ENCODE measurements around the gene CUL5. TPM values are rescaled to one million over a fixed set of nuclear protein-coding genes. Genes with fewer than 3 reads are reported as not detected.
"Not testable (repeated sequence)": the region's sequence is repeated elsewhere in the genome, so short reads cannot be mapped to it uniquely, and the experiment has no call there.

The CUL5 gene
- total RNA-seq, 1 donor from 2014 or later, result 35.8 TPM

DNA sequence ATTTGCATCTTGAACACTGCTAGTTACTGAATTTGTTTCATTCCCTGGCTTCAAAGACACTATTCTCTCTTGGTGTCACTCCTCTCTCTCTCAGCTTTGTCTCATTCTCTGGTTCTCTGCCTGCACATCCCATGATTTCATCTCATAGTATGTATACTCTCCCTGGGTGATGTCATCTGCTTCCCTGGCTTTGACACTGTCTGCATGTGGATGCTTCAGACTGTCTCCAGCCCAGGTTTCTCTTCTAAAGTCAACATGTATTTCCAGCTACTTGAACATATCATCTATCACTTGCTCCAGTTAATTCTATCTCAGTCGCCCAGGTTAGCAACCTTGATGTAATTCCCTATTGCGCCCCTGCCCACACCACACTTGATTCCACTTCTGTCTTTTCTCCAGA is 103.4 kb downstream of the CUL5 start:
- no peak overlapping the region for H3K4me3 Mint-ChIP-seq (ENCODE audit: unreplicated experiment)
- H3K27me3 Mint-ChIP-seq (ENCODE audit: unreplicated experiment), result no peaks in the 10 kb centered on the region

GRCh38 chr11:108115500-108116140 is 106.9 kb downstream of the CUL5 start:
- Mint-ChIP-seq H3K4me3 (ENCODE audit: unreplicated experiment) (no peak overlapping the region), H3K36me3 (ENCODE audit: unreplicated experiment) (peaks cover 8% of the 10 kb centered on the region), H3K27ac (ENCODE audit: unreplicated experiment) (peak overlapping the region; percentile 16), H3K9me3 (ENCODE audit: unreplicated experiment) (no peaks in the 10 kb centered on the region), H3K4me1 (ENCODE audit: unreplicated experiment) (no peaks in the 10 kb centered on the region), H3K27me3 (ENCODE audit: unreplicated experiment) (no peaks in the 10 kb centered on the region)
- no peak for TF ChIP-seq CTCF (IDR thresholded peaks at IDR 0.05)
- DNase-seq (ENCODE audit: extremely low spot score, unreplicated experiment), result no peak

More for the DNA sequence above, 103.4 kb downstream of the CUL5 start:
- no peak overlapping the region for H3K27ac Mint-ChIP-seq (ENCODE audit: unreplicated experiment)
- no peak for TF ChIP-seq CTCF (IDR thresholded peaks at IDR 0.05)
- no peak for DNase-seq (ENCODE audit: extremely low spot score, unreplicated experiment)
- H3K4me1 Mint-ChIP-seq (ENCODE audit: unreplicated experiment), result no peaks in the 10 kb centered on the region
- peaks cover 8% of the 10 kb centered on the region for H3K36me3 Mint-ChIP-seq (ENCODE audit: unreplicated experiment)
- no peaks in the 10 kb centered on the region for H3K9me3 Mint-ChIP-seq (ENCODE audit: unreplicated experiment)

- Mint-ChIP-seq H3K27ac (ENCODE audit: unreplicated experiment) (no peak overlapping the region), H3K4me1 (ENCODE audit: unreplicated experiment) (peaks cover 16% of the 10 kb centered on the region), H3K4me3 (ENCODE audit: unreplicated experiment) (no peak overlapping the region), H3K9me3 (ENCODE audit: unreplicated experiment) (no peaks in the 10 kb centered on the region), H3K27me3 (ENCODE audit: unreplicated experiment) (no peaks in the 10 kb centered on the region), H3K36me3 (ENCODE audit: unreplicated experiment) (no peaks in the 10 kb centered on the region)
- peak; percentile 70 for TF ChIP-seq CTCF (IDR thresholded peaks at IDR 0.05)
- DNase-seq (ENCODE audit: extremely low spot score, unreplicated experiment), result no peak
Observed at GRCh38 chr11:108117746-108118371, 109.2 kb downstream of the CUL5 start.

DNA sequence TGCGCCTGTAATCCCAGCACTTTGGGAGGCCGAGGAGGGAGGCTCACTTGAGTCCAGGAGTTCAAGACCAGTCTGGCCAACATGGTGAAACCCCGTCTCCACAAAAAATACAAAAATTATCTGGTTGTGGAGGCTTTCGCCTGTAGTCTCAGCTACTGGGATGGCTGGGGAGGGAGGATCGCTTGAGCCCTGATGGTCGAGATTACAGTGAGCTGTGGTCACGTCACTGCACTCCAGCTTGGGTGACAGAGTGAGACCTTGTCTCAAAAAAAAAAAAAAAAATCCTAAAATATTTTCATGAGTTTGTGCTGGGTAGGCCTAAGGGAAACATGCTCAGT is 112.2 kb downstream of the CUL5 start:
- not testable (repeated sequence) for DNase-seq (ENCODE audit: extremely low spot score, unreplicated experiment); H3K36me3 Mint-ChIP-seq (ENCODE audit: unreplicated experiment); H3K9me3 Mint-ChIP-seq (ENCODE audit: unreplicated experiment); H3K27me3 Mint-ChIP-seq (ENCODE audit: unreplicated experiment)
- Mint-ChIP-seq H3K4me1 (ENCODE audit: unreplicated experiment) (peaks cover 39% of the 10 kb centered on the region), H3K27ac (ENCODE audit: unreplicated experiment) (peak overlapping the region; percentile 93), H3K4me3 (ENCODE audit: unreplicated experiment) (peak overlapping the region; percentile 88)

GRCh38 chr11:108121274-108122155 is 112.8 kb downstream of the CUL5 start, which contains the start of gene ACAT1:
TSS of gene ACAT1 (plus strand) at chr11:108121567. CDS start at chr11:108121607, 40 bp downstream.
- Mint-ChIP-seq H3K4me1 (ENCODE audit: unreplicated experiment) (peaks cover 39% of the 10 kb centered on the region), H3K27ac (ENCODE audit: unreplicated experiment) (peak within 1 kb of the TSS; percentile 93), H3K27me3 (ENCODE audit: unreplicated experiment) (no peaks in the 10 kb centered on the region), H3K9me3 (ENCODE audit: unreplicated experiment) (no peaks in the 10 kb centered on the region), H3K36me3 (ENCODE audit: unreplicated experiment) (peaks cover 5% of the 10 kb centered on the region), H3K4me3 (ENCODE audit: unreplicated experiment) (peak within 1 kb of the TSS; percentile 88)
- peak; percentile 38 for TF ChIP-seq CTCF (IDR thresholded peaks at IDR 0.05)
- DNase-seq (ENCODE audit: extremely low spot score, unreplicated experiment), result peak; percentile 98
